Immature natural killer cell (primary cell): ENCODE results near the gene TSPAN7. TPM values are rescaled to one million over a fixed set of nuclear protein-coding genes. Genes with fewer than 3 reads are reported as not detected.

Experiments used
- DNase-seq, 3 donors: peaks; one replicate each; pipeline ENCODE4 v3.0.0; 2022; ENCODE audit warnings: mixed read lengths in 1 of 3
- H3K27ac Mint-ChIP-seq, 6 donors: one replicate each; pipeline ENCODE4 v1.8.0; 2020; ENCODE audit warnings: mixed read lengths in 6 of 6, mild to moderate bottlenecking in 5 of 6, inconsistent platforms in 4 of 6, moderate library complexity in 3 of 6
- H3K27me3 Mint-ChIP-seq, 3 donors: one replicate each; pipeline ENCODE4 v1.8.0; 2020 to 2021; ENCODE audit warnings: low read depth in 3 of 3, mild to moderate bottlenecking in 3 of 3, mixed read lengths in 3 of 3, moderate library complexity in 3 of 3, inconsistent platforms in 1 of 3
- H3K36me3 Mint-ChIP-seq, 3 donors: one replicate each; pipeline ENCODE4 v1.8.0; 2020; ENCODE audit warnings: mixed read lengths in 3 of 3, inconsistent platforms in 2 of 3, mild to moderate bottlenecking in 2 of 3
- H3K4me1 Mint-ChIP-seq, 2 donors: one replicate each; pipeline ENCODE4 v1.8.0; 2020; ENCODE audit warnings: inconsistent platforms in 2 of 2, mild to moderate bottlenecking in 2 of 2, mixed read lengths in 2 of 2, moderate library complexity in 1 of 2
- H3K4me3 Mint-ChIP-seq, 5 donors: one replicate each; pipeline ENCODE4 v1.8.0; 2020; ENCODE audit warnings: mild to moderate bottlenecking in 5 of 5, mixed read lengths in 5 of 5, inconsistent platforms in 3 of 5, moderate library complexity in 3 of 5
- H3K9me3 Mint-ChIP-seq, 6 donors: one replicate each; pipeline ENCODE4 v1.8.0; 2020; ENCODE audit warnings: mild to moderate bottlenecking in 6 of 6, mixed read lengths in 6 of 6, inconsistent platforms in 4 of 6, moderate library complexity in 3 of 6
- polyA plus RNA-seq, 3 donors: library from polyadenylated mRNA; unstranded; fragments of 300-500 nt; fragmentation: Illumina TruSeq; gene quantifications; one replicate each; pipeline ENCODE4 v1.2.3, GENCODE V29; 2021

The TSPAN7 gene
- polyA plus RNA-seq, 3 donors from 2014 or later, result 0.16 to 0.61 TPM; not detected in 1

DNA sequence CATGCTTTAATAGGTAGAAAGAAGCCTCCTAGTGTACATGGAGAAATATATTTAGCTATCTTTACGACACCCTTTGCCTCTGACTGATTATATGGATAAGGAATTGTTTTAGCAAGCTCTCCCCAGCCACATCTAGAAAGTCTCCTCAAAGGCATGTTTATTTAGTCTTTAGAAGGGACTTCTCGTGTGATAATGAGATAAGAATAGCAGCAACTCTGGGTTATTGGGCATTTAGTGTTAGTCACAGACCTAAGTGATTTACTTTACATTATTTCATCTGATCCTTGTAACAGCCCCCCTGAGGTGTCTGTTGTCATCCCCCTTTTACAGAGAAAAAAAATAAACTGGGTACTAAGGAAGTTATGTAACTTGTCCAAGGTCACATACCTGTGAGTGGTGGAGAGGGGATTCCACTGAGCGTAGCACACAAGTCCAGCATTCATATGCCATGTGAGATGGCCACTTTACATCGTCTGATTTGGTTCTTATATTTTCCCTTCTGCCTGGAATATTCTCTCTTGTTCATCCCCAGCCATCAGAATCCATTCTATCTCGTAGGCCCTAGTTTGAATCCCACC is 77.7 kb downstream of the TSPAN7 start:
- DNase-seq, result no peak
- H3K4me1 Mint-ChIP-seq, result no peaks in the 10 kb centered on the region
- no peak overlapping the region for H3K27ac Mint-ChIP-seq
- no peaks in the 10 kb centered on the region for H3K36me3 Mint-ChIP-seq
- H3K27me3 Mint-ChIP-seq, result peaks cover 0 to 12% (median 2%) of the 10 kb centered on the region in 3 donors
- no peak overlapping the region for H3K4me3 Mint-ChIP-seq
- H3K9me3 Mint-ChIP-seq, result peaks cover 0 to 1% (median 0%) of the 10 kb centered on the region in 6 donors

DNA sequence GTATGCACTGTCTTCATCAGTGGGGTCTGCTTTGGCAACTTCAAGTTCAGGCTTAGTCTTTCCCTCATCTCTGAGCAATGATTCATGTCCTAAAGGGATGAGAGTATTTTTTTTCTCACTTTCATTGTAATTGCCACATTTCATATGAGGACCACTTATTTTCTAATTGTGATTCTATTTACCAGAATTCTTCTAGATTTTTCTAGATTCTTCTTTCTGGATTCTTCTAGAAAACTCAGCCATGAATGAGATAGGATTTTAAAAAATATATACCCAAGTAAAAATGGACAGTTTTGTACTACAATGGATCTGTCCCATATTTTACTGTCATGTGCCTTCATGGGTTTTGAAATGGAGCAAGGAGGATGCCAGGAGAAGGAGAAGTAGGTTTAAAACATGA is 78.4 kb downstream of the TSPAN7 start:
- peaks cover 0 to 12% (median 0%) of the 10 kb centered on the region in 3 donors for H3K27me3 Mint-ChIP-seq
- DNase-seq, result no peak
- peaks cover 0 to 1% (median 0%) of the 10 kb centered on the region in 6 donors for H3K9me3 Mint-ChIP-seq
- H3K36me3 Mint-ChIP-seq, result no peaks in the 10 kb centered on the region
- H3K4me3 Mint-ChIP-seq, result no peak overlapping the region
- H3K4me1 Mint-ChIP-seq, result no peaks in the 10 kb centered on the region
- no peak overlapping the region for H3K27ac Mint-ChIP-seq

DNA sequence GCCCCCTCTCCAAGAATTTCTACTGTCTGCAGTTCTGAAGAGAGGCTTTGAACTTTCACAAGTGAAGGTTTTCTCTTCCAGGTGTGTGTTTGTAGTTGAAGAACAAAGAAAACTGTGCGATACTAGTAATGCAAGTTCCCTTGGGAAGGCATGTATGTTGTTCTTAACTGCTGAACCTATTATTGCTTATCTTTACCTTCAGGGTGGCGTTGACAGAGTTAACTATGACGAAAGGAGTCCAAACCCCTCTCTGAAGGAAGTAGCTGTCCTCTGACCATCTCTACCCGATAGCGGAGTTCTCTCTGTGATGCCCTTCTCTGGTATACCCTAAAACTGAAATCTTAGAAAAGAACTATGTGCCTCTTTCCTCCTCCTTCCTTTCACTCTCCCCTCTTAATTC is 79.9 kb downstream of the TSPAN7 start:
- Mint-ChIP-seq H3K4me3 (no peak overlapping the region), H3K36me3 (no peaks in the 10 kb centered on the region), H3K27ac (no peak overlapping the region)

DNA sequence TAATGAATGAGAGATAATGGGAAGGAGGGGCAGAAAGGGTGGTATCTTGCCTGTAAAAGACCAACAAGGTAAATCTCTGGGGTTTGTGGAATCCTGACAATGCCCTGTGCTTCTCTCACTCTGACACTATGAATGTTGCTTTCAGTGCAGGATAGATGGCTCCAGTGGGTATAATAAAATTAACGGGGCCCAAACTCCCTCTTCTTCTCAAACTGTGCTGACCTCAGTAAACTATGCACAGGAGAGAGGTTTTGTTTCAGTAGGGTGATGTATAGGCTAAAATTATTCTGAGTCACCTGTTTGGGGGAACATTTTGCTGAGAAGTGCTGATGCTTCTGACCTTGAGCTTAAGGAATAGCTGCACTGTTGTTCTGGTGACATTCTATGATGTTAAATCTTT is 82.6 kb downstream of the TSPAN7 start:
- H3K36me3 Mint-ChIP-seq, result no peaks in the 10 kb centered on the region
- H3K27me3 Mint-ChIP-seq, result peaks cover 0 to 16% (median 0%) of the 10 kb centered on the region in 3 donors
- no peak overlapping the region for H3K4me3 Mint-ChIP-seq
- no peaks in the 10 kb centered on the region for H3K4me1 Mint-ChIP-seq
- no peak for DNase-seq
- peaks cover 0 to 1% (median 0%) of the 10 kb centered on the region in 6 donors for H3K9me3 Mint-ChIP-seq
- no peak overlapping the region for H3K27ac Mint-ChIP-seq

More for the DNA sequence above, 79.9 kb downstream of the TSPAN7 start:
- DNase-seq, result no peak
- Mint-ChIP-seq H3K27me3 (peaks cover 0 to 14% (median 0%) of the 10 kb centered on the region in 3 donors), H3K4me1 (no peaks in the 10 kb centered on the region), H3K9me3 (peaks cover 0 to 1% (median 0%) of the 10 kb centered on the region in 6 donors)

DNA sequence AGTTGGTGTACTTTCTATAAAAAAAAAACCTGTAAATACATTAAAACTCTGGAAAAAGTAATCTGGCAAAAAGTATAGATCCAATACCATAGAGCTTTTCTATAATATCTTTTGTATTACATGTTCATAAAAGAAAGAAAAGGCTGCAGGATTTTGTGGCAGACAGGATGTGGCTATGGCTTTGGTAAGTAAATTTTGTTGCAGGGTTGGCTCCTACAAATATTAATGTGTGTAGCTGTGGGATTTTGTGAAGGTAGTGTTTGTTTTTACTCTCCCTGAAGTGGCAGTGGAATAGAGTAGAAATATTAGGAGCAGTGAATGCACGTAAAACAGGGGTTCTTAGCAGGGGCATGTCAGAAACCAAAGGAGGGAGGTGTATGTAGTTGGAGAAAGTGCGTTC is 84.8 kb downstream of the TSPAN7 start:
- H3K27ac Mint-ChIP-seq, result no peak overlapping the region
- no peaks in the 10 kb centered on the region for H3K36me3 Mint-ChIP-seq
- peaks cover 0 to 1% (median 0%) of the 10 kb centered on the region in 6 donors for H3K9me3 Mint-ChIP-seq

DNA sequence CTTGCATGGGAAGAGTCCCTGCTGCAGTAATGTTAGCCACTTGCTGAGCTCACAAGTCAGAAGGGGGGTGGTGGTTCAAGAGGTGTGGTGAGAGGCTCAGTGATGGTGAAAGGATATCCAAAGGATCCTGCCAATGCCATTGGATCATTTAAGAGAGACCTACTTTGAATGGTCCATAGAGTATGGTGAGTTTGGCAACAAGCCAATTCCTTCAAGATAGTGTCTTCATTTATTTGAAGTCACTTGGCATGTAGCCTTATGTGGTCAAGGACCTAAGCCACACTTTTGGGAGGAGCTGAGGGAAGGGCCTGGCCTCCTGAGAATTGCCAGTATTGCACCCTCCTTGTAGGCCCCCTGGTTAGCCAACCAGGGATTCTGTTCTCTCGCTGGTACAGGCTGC is 87.9 kb downstream of the TSPAN7 start:
- peaks cover 0 to 8% (median 0%) of the 10 kb centered on the region in 3 donors for H3K27me3 Mint-ChIP-seq
- no peak overlapping the region for H3K27ac Mint-ChIP-seq
- H3K4me3 Mint-ChIP-seq, result no peak overlapping the region
- no peaks in the 10 kb centered on the region for H3K4me1 Mint-ChIP-seq
- H3K9me3 Mint-ChIP-seq, result no peaks in the 10 kb centered on the region
- no peaks in the 10 kb centered on the region for H3K36me3 Mint-ChIP-seq
- no peak for DNase-seq

More for the DNA sequence above, 84.8 kb downstream of the TSPAN7 start:
- H3K27me3 Mint-ChIP-seq, result peaks cover 0 to 18% (median 0%) of the 10 kb centered on the region in 3 donors
- DNase-seq, result no peak
- H3K4me1 Mint-ChIP-seq, result no peaks in the 10 kb centered on the region
- no peak overlapping the region for H3K4me3 Mint-ChIP-seq

DNA sequence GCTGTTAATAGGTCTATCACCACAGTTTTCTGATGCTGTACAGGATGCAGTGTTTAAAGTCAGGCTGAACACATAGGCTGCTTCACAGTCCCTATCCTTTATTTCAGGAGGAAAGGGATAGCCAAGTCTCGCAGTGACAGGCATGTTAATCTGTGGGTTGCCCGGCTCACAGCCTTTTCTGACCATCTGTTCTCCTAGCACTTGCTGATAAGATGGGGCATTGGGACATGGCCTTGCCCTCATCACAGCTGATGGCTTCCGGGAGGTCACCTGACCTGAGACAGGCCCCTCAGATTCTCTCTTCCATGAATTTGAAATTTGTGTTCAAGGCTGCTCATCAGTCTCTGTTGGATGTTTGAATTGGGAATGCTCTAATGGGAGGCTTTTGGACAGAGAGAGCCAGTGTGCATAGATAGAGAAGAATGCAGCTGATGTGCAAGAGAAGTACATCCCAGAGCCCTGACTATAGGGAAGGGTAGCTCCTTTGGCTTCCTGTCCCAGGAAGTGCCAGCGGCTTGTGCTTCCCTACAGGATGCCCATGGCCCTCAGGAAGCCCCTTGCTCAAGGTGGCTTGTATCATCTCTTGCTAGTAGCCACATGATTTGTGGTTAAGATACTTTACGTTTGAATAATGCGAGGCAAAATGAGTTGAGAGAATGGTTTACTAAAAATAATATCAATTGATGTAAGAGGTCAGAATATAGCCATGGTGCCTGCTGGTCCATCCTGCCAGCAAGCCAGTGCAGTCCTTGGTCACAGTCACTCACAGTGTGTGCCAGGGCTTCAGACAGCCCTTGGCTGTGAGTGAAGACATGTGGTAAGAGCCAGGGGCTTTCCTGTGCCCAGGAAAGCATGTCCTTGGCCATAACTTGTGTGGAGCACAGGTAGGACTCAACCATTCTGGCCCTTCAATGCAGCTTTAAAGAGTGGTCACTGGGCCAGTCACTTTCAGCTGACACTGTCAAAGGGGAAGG is 88.6 kb downstream of the TSPAN7 start:
- Mint-ChIP-seq H3K9me3 (no peaks in the 10 kb centered on the region), H3K4me3 (no peak overlapping the region), H3K4me1 (no peaks in the 10 kb centered on the region), H3K36me3 (no peaks in the 10 kb centered on the region), H3K27me3 (peaks cover 0 to 8% (median 0%) of the 10 kb centered on the region in 3 donors), H3K27ac (no peak overlapping the region)
- no peak for DNase-seq

DNA sequence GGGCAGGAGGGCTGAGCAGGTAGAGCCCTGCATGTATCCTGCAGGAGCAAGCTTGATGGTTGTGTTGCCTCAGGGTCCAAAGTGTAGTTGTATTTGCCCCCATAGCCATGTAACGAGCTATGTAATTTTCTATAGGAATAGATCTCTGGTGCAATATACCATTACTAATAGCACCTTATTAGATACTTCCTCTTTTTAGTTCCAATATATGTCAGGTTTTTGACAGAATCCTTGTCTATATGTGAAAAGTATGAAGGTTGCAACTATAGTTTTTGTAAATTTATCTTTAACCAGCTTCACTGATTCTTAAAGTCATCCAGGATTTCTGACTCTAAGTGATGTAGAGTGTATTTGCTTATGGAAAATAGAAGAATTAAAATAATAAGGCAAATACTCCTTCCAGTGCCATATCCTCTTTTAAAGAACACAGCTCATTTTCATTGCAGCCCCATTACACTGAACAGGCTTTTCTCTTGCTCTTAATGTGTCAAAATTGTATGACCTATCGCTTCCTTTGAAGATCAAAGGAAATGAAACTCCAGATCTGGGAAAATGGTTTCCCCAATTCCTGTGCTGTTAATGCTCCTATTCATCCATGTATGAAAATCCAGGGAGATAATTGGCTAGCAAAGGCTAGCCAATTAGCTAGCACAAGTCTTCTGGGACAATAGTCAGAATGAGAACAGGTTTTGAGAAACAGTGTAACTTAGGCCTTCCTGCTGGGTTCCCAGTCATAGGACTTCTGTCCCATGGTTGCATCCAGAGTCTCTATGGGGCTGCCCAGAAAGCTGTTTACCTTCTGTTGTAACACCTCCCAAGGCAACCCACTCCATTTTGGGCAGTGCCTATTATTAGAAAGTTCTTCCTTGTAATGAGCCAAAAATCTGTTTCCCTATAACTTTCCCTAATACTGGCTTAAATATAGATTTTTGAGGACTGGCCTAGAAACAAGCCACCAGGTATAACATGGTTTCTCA is 90.6 kb downstream of the TSPAN7 start:
- H3K27ac Mint-ChIP-seq, result no peak overlapping the region
- H3K36me3 Mint-ChIP-seq, result no peaks in the 10 kb centered on the region
- H3K9me3 Mint-ChIP-seq, result no peaks in the 10 kb centered on the region
- H3K27me3 Mint-ChIP-seq, result peaks cover 0 to 4% (median 0%) of the 10 kb centered on the region in 3 donors
- no peaks in the 10 kb centered on the region for H3K4me1 Mint-ChIP-seq
- no peak overlapping the region for H3K4me3 Mint-ChIP-seq
- no peak for DNase-seq

DNA sequence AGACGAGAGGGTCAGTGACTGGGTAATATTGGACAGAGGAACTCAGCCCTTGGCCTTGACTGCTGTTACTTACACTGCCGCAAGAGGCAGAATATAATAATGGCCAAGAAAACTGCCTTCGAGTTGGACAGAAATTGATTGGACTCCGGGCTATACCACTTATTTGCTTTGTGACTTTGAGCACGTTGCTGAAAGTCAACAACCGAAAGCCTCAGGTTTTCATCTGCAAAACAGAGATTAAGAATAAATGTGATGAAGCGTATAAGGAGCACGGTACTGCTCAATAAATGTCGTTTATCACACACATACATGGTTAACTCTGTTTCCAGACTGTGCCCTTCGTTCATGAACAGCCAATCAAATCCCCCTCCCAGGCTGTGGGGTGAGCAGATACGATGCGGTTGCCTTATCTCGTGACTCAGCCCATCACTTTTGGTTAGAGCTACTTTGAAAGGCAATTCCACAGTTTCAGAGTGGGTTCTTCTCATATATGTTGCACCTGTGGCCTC is 91.6 kb downstream of the TSPAN7 start:
- Mint-ChIP-seq H3K36me3 (no peaks in the 10 kb centered on the region), H3K27me3 (peaks cover 0 to 4% (median 0%) of the 10 kb centered on the region in 3 donors), H3K9me3 (no peaks in the 10 kb centered on the region), H3K4me1 (no peaks in the 10 kb centered on the region), H3K27ac (no peak overlapping the region), H3K4me3 (no peak overlapping the region)
- no peak for DNase-seq

DNA sequence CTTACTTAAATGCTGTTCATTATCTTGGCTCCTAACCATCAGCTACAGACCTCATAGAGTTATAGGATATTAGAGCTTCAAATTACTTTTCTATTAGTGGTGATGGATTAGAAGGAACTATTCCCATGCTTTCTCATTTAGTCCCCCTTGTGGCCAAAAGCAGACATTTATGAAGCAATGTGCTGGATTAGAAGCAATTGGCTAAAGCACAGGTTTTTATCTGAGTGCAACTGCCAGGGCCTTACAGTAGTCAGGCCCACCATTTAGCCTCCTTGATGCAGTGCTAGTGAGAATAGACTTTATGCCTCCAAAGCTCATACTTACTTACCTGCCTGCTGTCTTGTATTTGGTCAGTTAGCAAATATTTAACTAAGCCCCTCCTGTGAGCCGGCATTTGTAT is 93.0 kb downstream of the TSPAN7 start:
- H3K9me3 Mint-ChIP-seq, result no peaks in the 10 kb centered on the region
- H3K27ac Mint-ChIP-seq, result no peak overlapping the region
- no peak for DNase-seq
- no peak overlapping the region for H3K4me3 Mint-ChIP-seq
- H3K27me3 Mint-ChIP-seq, result peaks cover 0 to 4% (median 0%) of the 10 kb centered on the region in 3 donors
- no peaks in the 10 kb centered on the region for H3K4me1 Mint-ChIP-seq
- no peaks in the 10 kb centered on the region for H3K36me3 Mint-ChIP-seq

DNA sequence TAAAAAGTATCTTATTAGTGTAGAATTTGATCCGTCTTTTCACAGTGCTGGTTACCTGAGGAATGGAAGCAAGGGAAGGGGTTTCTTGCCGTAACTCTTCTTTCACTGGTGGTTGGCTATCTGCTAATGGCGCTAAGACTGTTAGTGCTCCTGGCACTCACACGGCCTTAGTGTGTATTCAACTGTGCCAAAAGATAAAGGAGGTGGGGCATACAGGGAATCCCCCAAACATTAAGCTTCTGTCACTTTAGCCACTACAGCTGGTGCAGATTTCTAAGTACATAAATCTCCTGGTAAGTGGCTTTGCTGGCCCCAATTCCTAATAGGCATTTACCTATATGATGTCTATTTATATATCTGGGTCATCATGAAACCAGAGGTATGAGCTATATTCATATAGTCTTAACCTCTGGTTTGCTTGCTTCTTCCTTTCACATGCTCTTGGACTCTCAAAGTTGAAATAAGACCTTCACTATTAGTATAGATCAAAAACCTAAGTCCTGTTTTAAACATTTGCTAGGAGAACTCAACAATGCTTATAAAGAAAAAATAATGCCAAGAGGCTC is 95.1 kb downstream of the TSPAN7 start:
- DNase-seq, result no peak
- H3K9me3 Mint-ChIP-seq, result no peaks in the 10 kb centered on the region
- H3K27ac Mint-ChIP-seq, result no peak overlapping the region
- peaks cover 0 to 4% (median 0%) of the 10 kb centered on the region in 3 donors for H3K27me3 Mint-ChIP-seq
- H3K36me3 Mint-ChIP-seq, result no peaks in the 10 kb centered on the region
- no peak overlapping the region for H3K4me3 Mint-ChIP-seq
- H3K4me1 Mint-ChIP-seq, result no peaks in the 10 kb centered on the region

DNA sequence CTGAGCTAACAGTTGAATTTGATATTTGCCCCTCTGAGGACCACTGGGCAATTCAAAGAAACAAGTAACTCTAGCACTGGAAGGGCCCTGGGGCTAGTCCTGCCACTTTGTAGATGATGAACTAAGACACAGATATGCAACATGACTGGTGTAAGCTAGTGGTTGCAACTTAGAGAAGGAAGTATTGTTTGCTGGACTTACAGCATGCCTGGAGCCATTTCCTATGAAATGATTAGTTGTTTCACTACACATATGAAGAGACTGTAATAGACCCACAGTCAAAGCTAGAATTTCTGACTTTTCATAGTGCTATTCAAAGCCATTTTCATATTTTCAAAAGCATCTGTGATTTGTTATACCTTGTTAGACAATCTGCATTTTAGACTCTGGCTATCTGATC is 96.2 kb downstream of the TSPAN7 start:
- no peak overlapping the region for H3K4me3 Mint-ChIP-seq
- H3K9me3 Mint-ChIP-seq, result no peaks in the 10 kb centered on the region
- no peaks in the 10 kb centered on the region for H3K4me1 Mint-ChIP-seq
- DNase-seq, result no peak
- peaks cover 0 to 3% (median 0%) of the 10 kb centered on the region in 3 donors for H3K27me3 Mint-ChIP-seq
- no peaks in the 10 kb centered on the region for H3K36me3 Mint-ChIP-seq
- H3K27ac Mint-ChIP-seq, result no peak overlapping the region
